MM.1S (cell line): Measurements from ENCODE around the gene PIGZ.
A peak's percentile ranks its signal among the peaks of the same experiment; 100 is the strongest.
"Not testable (repeated sequence)": the region's sequence is repeated elsewhere in the genome, so short reads cannot be mapped to it uniquely, and the experiment has no call there.

Experiments
- DNase-seq: peaks from one replicate; pipeline ENCODE4 v3.0.0-alpha.2; 2015
- H2AFZ ChIP-seq: fragments of 300-600 bp; sonication (generic); 2 replicates; pipeline ENCODE4 v1.6.0; 2016; ENCODE audit warnings: antibody characterized with exemption, low read length
- H3F3A ChIP-seq: fragments of 300-600 bp; sonication (generic); 2 replicates; pipeline ENCODE4 v1.6.1; 2016; ENCODE audit warnings: mild to moderate bottlenecking, antibody characterized with exemption, low read length, moderate library complexity, mixed read lengths; ENCODE audit not compliant: insufficient read depth
- H3K27ac ChIP-seq: fragments of 300-600 bp; sonication (generic); 2 replicates; pipeline ENCODE4 v1.5.1; 2016; ENCODE audit warnings: mild to moderate bottlenecking, low read length
- H3K27me3 ChIP-seq: fragments of 300-600 bp; sonication (generic); replicated peaks from 2 replicates; pipeline ENCODE4 v1.6.0; 2016; ENCODE audit warnings: low read length; ENCODE audit not compliant: insufficient read depth
- H3K36me3 ChIP-seq: fragments of 300-600 bp; sonication (generic); replicated peaks from 2 replicates; pipeline ENCODE4 v1.6.1; 2016; ENCODE audit warnings: mild to moderate bottlenecking, low read length, mixed read lengths; ENCODE audit not compliant: insufficient read depth
- H3K4me1 ChIP-seq: fragments of 300-600 bp; sonication (generic); 2 replicates; pipeline ENCODE4 v1.6.1; 2016; ENCODE audit warnings: low read length, mixed read lengths
- H3K4me2 ChIP-seq: fragments of 300-600 bp; sonication (generic); 2 replicates; pipeline ENCODE4 v1.6.0; 2016; ENCODE audit warnings: low read depth, low read length
- H3K4me3 ChIP-seq: fragments of 300-600 bp; sonication (generic); 2 replicates; pipeline ENCODE4 v1.5.1; 2016; ENCODE audit warnings: low read length, mixed read lengths
- H3K79me2 ChIP-seq: fragments of 300-600 bp; sonication (generic); 2 replicates; pipeline ENCODE4 v1.6.1; 2016; ENCODE audit warnings: mixed run types, low read length, mixed read lengths
- H3K9ac ChIP-seq: fragments of 300-600 bp; sonication (generic); 2 replicates; pipeline ENCODE4 v1.6.1; 2016; ENCODE audit warnings: low read length, mixed read lengths
- H3K9me2 ChIP-seq: fragments of 300-600 bp; sonication (generic); replicated peaks from 2 replicates; pipeline ENCODE4 v1.6.1; 2016; ENCODE audit warnings: mild to moderate bottlenecking, low read length, mixed read lengths; ENCODE audit not compliant: insufficient read depth
- H3K9me3 ChIP-seq: fragments of 300-600 bp; sonication (generic); replicated peaks from 2 replicates; pipeline ENCODE4 v1.6.1; 2016; ENCODE audit warnings: mild to moderate bottlenecking, low read length, mixed read lengths; ENCODE audit not compliant: insufficient read depth
- H4K20me1 ChIP-seq: fragments of 300-600 bp; sonication (generic); 2 replicates; pipeline ENCODE4 v1.6.1; 2016; ENCODE audit warnings: mild to moderate bottlenecking, low read length, moderate library complexity, mixed read lengths; ENCODE audit not compliant: insufficient read depth
- CTCF ChIP-seq: fragments of 300-600 bp; sonication (generic); IDR thresholded peaks from 2 replicates; pipeline ENCODE4 v1.5.1; 2016; ENCODE audit warnings: antibody characterized with exemption, low read length, mixed read lengths
- EZH2 ChIP-seq: fragments of 300-600 bp; sonication (generic); optimal IDR thresholded peaks from 2 replicates; pipeline ENCODE3; 2017; ENCODE audit warnings: low read depth, mild to moderate bottlenecking, antibody characterized with exemption, low read length, mixed read lengths
- EZH2phosphoT487 ChIP-seq: fragments of 300-600 bp; sonication (generic); IDR thresholded peaks from 2 replicates; pipeline ENCODE4 v1.6.1; 2018; ENCODE audit warnings: antibody characterized with exemption, low read length

The PIGZ gene

GRCh38 chr3:196947860-196948441, 20.7 kb downstream of the PIGZ start:
- Histone ChIP-seq H2AFZ (no peak overlapping the region), H3K4me2 (no peak overlapping the region), H3K9me3 (no peaks in the 10 kb centered on the region), H3K9me2 (no peaks in the 10 kb centered on the region), H3K27ac (no peak overlapping the region), H3K27me3 (no peaks in the 10 kb centered on the region), H3K79me2 (peaks cover 16% of the 10 kb centered on the region), H3K4me3 (no peak overlapping the region), H4K20me1 (no peaks in the 10 kb centered on the region; the same call in 1 of the 2 replicates), H3K9ac (no peak overlapping the region), H3K4me1 (0 out of 2 replicates have a peak, but pooled peaks cover 6% of the 10 kb centered on the region), H3K36me3 (no peaks in the 10 kb centered on the region), H3F3A (no peaks in the 10 kb centered on the region)
- no peak for DNase-seq
- TF ChIP-seq CTCF (no peak), EZH2 (no peak), EZH2phosphoT487 (no peak)

DNA sequence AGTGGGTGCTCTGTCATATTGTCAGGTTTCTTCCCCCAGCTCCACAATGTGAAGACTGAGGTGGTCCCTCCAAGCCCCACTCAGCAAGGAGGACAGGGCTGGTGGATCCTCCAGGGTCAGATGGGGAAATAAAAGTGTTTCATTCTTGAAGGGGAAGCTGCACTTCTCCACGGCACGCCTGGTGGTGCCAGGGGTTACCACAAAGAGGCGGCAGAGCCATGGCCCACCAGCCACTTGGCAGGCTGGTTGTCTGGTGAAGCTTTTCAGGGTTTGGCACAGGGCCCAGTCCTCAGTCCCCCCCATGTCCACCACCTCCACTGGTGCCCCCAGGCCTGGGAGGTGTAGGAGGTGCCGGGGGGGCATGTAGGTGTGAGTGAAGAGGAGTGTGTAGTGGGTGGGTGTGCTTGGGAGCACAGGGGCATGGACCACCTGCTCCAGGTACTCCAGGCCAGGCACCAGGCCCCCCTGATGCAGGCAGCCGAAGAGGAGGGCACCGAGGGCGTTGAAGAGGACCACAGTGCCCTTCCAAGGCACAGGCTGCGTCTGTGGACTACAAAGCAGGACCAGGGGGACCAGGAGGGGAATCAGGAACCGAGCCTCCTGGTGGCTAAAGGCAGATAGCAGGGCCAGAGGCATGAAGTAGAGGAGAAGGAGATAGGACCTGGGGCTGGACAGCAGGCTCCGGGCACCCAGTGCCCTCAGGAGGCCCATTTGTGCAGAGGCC, 21.3 kb downstream of the PIGZ start:
- no peaks in the 10 kb centered on the region; the same call in 1 of the 2 replicates for H4K20me1 ChIP-seq
- no peak overlapping the region for H3K9ac ChIP-seq
- DNase-seq, result no peak
- TF ChIP-seq EZH2, result no peak
- no peak for TF ChIP-seq CTCF
- TF ChIP-seq EZH2phosphoT487, result no peak
- no peaks in the 10 kb centered on the region for H3K9me3 ChIP-seq
- H2AFZ ChIP-seq, result no peak overlapping the region
- no peaks in the 10 kb centered on the region for H3K36me3 ChIP-seq
- 0 out of 2 replicates have a peak, but pooled peaks cover 6% of the 10 kb centered on the region for H3K4me1 ChIP-seq
- H3K27ac ChIP-seq, result no peak overlapping the region
- H3K79me2 ChIP-seq, result peaks cover 21% of the 10 kb centered on the region
- no peaks in the 10 kb centered on the region for H3K27me3 ChIP-seq
- H3K9me2 ChIP-seq, result no peaks in the 10 kb centered on the region
- no peak overlapping the region for H3K4me3 ChIP-seq
- H3K4me2 ChIP-seq, result no peak overlapping the region
- no peaks in the 10 kb centered on the region for H3F3A ChIP-seq

GRCh38 chr3:196944037-196944790, 24.4 kb downstream of the PIGZ start:
- not testable (repeated sequence) for H2AFZ ChIP-seq, H3K36me3 ChIP-seq, H3K27me3 ChIP-seq, H3K9me2 ChIP-seq, DNase-seq, H3K27ac ChIP-seq, H3K4me3 ChIP-seq, H3K9me3 ChIP-seq, H4K20me1 ChIP-seq, H3K9ac ChIP-seq, H3F3A ChIP-seq
- Histone ChIP-seq H3K4me1 (peaks cover 10% of the 10 kb centered on the region; the same call in 1 of the 2 replicates), H3K4me2 (peak overlapping the region; percentile 94; the same call in 1 of the 2 replicates), H3K79me2 (peaks cover 51% of the 10 kb centered on the region)
